ENCODE measurements around the gene ERAL1.
"Not testable (repeated sequence)": the region's sequence is repeated elsewhere in the genome, so short reads cannot be mapped to it uniquely, and the experiment has no call there.

Gene ERAL1

DNA sequence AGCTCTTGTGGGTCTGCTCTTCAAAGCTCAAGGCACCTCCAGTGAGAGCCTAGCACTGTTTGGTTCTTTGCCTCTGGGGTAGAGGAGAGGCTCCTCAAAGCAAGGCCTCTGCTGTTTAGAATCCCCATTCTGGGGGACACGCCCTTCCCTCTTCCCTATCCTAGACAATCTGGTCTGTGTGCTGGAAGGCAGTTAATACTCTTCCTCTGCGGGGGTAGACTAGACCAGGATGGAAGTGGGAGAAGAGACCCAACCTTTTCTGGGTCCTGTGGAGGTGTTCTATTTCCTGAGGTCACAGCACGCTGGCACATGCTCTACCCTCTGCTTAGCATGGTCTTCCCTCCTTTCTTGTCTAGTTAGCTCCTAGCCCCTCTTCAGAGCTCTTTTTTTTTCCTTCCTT lies 7.7 kb downstream of the ERAL1 start:
- no peak overlapping the region for H3K27ac Mint-ChIP-seq
- H3K4me3 Mint-ChIP-seq, result no peak overlapping the region
- H3K27me3 Mint-ChIP-seq, result no peaks in the 10 kb centered on the region

DNA sequence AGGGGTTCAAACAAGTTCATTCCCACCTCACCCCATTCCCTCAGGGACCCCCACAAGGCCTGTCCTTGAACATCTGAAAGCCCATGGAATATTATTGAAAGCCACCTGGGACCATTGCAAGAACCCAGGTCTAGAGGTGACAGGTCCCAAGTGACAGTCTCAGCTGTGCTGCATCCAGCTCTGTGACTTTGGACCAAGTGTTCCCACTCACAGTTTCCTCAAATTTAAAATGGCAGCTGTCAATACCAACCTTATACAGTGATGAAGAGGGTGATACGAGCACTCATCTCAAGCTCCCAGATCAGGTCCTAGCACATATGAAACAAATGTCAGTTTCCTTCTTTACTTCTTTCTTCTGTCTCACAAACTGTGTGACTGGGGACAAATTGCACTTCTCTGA lies 9.1 kb downstream of the ERAL1 start:
- Mint-ChIP-seq H3K4me3 (no peak overlapping the region), H3K4me1 (ENCODE audit: low read depth) (no peaks in the 10 kb centered on the region), H3K9me3 (ENCODE audit: low read depth) (no peaks in the 10 kb centered on the region), H3K36me3 (no peaks in the 10 kb centered on the region), H3K27ac (no peak overlapping the region), H3K27me3 (no peaks in the 10 kb centered on the region)

More for the DNA sequence above, 7.7 kb downstream of the ERAL1 start:
- H3K4me1 Mint-ChIP-seq (ENCODE audit: low read depth), result peaks cover 8% of the 10 kb centered on the region
- no peaks in the 10 kb centered on the region for H3K9me3 Mint-ChIP-seq (ENCODE audit: low read depth)
- peaks cover 2% of the 10 kb centered on the region for H3K36me3 Mint-ChIP-seq

DNA sequence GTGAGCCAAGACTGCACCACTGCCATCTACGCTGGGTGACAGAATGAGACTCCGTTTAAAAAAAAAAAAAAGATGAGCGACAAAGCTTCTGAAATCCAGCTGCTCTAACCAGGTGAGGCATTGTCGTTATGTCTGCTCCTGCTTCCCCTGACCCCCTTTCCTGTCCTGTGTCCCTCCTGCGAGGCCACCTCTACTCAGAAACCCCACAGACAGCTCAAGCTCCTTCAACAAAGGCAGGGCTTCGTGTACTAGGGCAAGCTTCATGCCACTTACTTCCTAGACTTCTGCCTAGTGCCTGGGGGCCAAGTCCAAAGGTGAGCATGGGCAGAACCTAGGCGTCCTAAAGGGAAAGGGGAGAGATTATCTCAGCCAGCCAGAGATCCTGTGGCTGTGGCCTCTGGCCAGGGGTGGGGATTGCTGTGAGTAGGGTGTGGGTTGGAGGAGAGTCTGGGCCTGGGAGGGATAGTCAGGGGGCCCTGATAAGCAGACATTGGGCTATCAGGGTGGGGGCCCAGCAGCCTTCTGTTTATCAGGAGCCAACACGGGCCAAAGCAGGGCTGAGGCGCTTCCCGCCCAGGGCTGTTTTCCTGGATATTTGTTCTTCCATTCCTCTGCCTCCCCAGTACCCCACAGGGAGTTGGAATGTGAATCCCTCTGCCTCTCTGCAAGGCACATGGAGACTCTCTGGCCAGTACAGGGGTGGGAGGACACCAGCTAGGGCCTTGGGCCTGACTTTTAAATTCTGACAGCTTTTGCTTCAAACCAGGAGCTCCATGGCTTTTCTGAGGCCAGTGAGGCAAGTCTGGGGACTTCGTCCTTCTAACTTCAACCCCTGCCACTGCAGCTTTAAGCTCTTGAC lies 10.4 kb downstream of the ERAL1 start:
- Mint-ChIP-seq H3K36me3 (no peaks in the 10 kb centered on the region), H3K4me1 (ENCODE audit: low read depth) (no peaks in the 10 kb centered on the region), H3K27ac (no peak overlapping the region), H3K9me3 (ENCODE audit: low read depth) (no peaks in the 10 kb centered on the region), H3K27me3 (no peaks in the 10 kb centered on the region), H3K4me3 (no peak overlapping the region)

DNA sequence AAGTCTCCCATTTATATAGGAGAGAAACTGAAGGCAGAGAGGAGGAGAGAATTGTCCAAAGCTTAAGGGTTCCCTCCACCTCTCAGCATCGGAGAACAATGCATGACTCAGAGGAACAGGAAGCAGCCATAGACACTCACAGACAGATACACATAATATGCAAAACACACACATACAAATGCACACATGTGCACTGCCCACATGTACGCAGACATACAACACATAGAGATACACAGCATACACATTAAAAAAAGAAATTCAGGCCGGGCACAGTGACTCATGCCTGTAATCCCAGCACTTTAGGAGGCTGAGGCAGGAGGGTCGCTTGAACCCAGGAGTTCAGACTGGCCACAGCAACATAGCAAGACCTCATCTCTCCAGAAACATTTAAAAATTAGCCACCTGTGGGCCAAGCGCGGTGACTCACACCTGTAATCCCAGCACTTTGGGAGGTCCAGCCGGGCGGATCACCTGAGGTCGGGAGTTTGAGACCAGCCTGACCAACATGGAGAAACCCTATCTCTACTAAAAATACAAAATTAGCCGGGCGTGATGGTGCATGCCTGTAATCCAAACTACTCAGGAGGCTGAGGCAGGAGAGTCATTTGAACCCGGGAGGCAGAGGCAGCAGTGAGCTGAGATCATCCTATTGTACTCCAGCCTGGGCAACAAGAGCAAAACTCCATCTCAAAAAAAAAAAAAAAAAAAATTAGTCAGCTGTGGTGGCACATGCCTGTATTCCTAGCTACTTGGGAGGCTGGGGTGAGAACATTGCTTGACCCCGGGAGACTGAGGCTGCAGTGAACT lies 11.3 kb downstream of the ERAL1 start:
- Mint-ChIP-seq H3K4me1 (ENCODE audit: low read depth) (peaks cover 3% of the 10 kb centered on the region), H3K9me3 (ENCODE audit: low read depth) (no peaks in the 10 kb centered on the region), H3K27ac (no peak overlapping the region), H3K36me3 (peaks cover 2% of the 10 kb centered on the region), H3K27me3 (no peaks in the 10 kb centered on the region), H3K4me3 (no peak overlapping the region)

DNA sequence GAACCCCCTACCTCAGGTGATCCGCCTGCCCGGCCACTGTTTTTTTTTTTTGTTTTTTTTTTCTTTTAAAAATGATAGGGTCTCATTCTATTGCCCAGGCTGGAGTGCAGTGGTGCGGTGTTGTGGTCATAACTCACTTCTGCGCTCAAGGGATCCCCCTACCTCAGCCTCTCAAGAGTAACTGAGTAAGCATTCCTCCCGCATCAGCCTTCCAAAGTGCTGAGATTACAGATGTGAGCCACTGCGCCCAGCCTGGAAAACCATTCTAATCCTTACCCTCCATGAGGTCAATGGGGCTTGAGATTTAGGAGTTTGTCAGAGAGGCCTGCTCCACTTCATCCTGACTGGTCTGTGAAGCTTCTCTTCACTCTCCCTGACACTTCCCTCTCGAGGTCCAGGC lies 12.5 kb downstream of the ERAL1 start:
- Mint-ChIP-seq H3K27me3 (no peaks in the 10 kb centered on the region), H3K9me3 (ENCODE audit: low read depth) (no peaks in the 10 kb centered on the region), H3K4me1 (ENCODE audit: low read depth) (peaks cover 11% of the 10 kb centered on the region), H3K36me3 (peaks cover 2% of the 10 kb centered on the region), H3K27ac (no peak overlapping the region), H3K4me3 (no peak overlapping the region)

DNA sequence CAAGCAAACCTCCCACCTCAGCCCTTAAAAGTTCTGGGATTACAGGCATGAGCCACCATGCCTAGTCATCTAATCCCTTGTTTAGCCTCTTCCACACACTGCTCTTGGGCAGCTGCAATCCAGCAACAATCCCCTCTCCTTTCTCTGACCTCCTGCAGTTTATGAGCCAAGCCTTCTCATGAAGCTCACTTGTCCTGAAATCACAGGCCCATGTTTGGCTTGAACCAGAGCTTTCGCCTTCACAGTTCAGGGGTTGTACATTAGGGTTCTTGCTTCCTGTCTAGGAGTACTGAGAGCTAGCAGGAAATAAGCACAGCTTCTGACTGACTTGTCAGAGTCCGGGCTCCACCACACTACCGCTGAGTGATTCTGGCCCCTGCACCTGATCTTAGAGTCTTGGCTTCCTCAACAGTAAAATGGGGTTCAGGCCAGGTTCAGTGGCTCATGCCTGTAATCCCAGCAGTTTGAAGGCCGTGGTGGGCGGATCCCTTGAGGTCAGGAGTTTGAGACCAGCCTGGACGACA lies 16.3 kb downstream of the ERAL1 start:
- Mint-ChIP-seq H3K9me3 (ENCODE audit: low read depth) (no peaks in the 10 kb centered on the region), H3K4me3 (peak overlapping the region; percentile 36), H3K36me3 (peaks cover 2% of the 10 kb centered on the region), H3K27me3 (no peaks in the 10 kb centered on the region), H3K27ac (peak overlapping the region; percentile 91), H3K4me1 (ENCODE audit: low read depth) (peaks cover 21% of the 10 kb centered on the region)

DNA sequence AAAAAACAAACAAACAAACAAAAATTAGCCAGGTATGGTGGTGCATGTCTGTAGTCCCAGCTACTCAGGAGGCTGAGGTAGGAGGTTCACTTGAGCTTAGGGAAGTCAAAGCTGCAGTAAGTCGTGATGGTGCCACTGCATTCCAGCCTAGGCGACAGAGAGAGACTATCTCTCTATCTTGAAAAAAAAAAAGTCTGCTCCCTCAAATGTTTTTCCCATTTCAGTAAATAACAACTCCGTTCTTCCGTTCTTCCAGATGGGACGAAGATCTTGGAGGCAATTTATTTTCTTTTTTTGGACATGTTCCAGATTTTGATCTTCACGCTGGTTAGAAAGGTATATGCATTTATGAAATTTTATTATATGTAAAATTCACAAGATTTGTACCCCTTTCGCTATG lies 19.0 kb downstream of the ERAL1 start:
- Mint-ChIP-seq H3K4me1 (ENCODE audit: low read depth) (peaks cover 34% of the 10 kb centered on the region), H3K4me3 (no peak overlapping the region), H3K9me3 (ENCODE audit: low read depth) (no peaks in the 10 kb centered on the region), H3K27ac (no peak overlapping the region), H3K27me3 (no peaks in the 10 kb centered on the region), H3K36me3 (peaks cover 8% of the 10 kb centered on the region)

DNA sequence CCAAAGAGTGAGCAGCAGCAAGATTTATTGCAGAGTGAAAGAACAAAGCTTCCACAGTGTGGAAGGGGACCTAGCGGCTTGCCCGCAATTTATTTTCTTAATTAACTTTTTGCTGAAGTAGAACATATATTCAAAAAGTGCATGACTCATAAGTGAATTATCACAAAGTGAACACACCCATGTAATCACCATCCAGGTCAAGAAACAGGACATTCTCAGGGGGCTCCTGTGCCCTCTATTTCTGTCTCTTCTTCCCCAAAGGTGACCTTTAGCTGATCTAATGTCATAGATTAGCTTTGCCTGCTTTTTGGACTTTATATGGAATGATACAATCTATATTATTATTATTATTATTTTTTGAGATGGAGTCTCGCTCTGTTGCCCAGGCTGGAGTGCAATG lies 19.9 kb downstream of the ERAL1 start:
- H3K36me3 Mint-ChIP-seq, result peaks cover 8% of the 10 kb centered on the region
- no peak overlapping the region for H3K4me3 Mint-ChIP-seq
- H3K27ac Mint-ChIP-seq, result no peak overlapping the region
- H3K9me3 Mint-ChIP-seq (ENCODE audit: low read depth), result no peaks in the 10 kb centered on the region
- H3K27me3 Mint-ChIP-seq, result no peaks in the 10 kb centered on the region
- H3K4me1 Mint-ChIP-seq (ENCODE audit: low read depth), result peaks cover 34% of the 10 kb centered on the region

DNA sequence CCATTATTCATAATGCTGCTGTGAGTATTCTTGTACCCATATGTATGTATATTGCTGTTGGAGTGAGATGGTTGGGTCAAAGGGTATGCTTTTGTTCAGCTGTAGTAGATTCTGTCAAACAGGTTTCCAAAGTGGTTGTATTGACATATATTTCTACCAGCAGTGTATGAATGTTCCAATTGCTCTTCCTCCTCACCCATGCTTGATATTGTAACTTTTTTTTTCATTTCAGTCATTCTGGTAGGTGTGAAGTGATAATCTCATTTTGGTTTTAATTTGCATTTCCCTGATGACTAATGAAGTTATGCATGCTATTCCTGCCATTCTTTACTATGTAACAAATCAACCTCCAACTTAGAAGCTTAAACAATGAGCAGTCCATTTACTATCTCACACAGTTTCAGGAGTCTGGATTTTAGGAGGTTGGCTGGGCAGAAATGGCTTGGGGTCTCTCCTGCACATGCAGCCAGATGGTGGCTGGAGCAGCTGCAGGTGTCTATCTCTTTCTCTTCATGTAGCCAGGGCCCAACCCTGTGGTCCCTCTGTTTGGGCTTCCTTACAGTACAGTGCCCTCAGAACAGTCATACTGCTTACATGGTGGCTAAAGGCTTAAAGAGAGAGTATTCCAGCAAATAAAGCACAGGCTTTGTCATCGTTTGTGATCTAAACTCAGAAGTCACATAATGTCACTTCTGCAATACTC lies 21.2 kb downstream of the ERAL1 start:
- Mint-ChIP-seq H3K4me1 (ENCODE audit: low read depth) (peaks cover 34% of the 10 kb centered on the region), H3K9me3 (ENCODE audit: low read depth) (no peaks in the 10 kb centered on the region), H3K36me3 (peaks cover 10% of the 10 kb centered on the region), H3K27ac (peak overlapping the region; percentile 47), H3K27me3 (no peaks in the 10 kb centered on the region), H3K4me3 (no peak overlapping the region)

DNA sequence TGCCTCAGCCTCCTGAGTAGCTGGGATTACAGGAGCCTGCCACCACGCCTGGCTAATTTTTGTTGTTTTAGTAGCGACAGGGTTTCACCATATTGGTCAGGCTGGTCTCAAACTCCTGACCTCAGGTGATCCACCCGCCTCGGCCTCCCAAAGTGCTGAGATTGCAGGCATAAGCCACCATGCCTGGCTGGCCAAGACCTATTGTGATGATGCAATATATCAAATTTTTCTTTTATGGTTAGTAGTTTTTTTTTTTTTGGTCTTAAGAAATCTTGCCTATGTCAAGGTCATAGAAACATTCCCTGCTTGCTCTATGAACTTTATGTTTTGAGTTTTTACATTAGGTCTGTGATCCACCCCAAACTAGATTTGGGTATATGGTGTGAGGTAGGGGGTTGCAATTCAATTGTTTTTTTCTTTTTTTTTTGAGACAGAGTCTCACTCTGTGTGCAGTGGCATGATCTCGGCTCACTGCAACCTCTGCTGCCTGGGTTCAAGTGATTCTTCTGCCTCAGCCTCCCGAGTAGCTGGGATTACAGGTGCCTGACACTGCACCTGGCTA lies 22.4 kb downstream of the ERAL1 start:
- not testable (repeated sequence) for H3K36me3 Mint-ChIP-seq; H3K9me3 Mint-ChIP-seq (ENCODE audit: low read depth); H3K4me3 Mint-ChIP-seq; H3K27me3 Mint-ChIP-seq
- Mint-ChIP-seq H3K4me1 (ENCODE audit: low read depth) (peaks cover 25% of the 10 kb centered on the region), H3K27ac (peak overlapping the region; percentile 23)

DNA sequence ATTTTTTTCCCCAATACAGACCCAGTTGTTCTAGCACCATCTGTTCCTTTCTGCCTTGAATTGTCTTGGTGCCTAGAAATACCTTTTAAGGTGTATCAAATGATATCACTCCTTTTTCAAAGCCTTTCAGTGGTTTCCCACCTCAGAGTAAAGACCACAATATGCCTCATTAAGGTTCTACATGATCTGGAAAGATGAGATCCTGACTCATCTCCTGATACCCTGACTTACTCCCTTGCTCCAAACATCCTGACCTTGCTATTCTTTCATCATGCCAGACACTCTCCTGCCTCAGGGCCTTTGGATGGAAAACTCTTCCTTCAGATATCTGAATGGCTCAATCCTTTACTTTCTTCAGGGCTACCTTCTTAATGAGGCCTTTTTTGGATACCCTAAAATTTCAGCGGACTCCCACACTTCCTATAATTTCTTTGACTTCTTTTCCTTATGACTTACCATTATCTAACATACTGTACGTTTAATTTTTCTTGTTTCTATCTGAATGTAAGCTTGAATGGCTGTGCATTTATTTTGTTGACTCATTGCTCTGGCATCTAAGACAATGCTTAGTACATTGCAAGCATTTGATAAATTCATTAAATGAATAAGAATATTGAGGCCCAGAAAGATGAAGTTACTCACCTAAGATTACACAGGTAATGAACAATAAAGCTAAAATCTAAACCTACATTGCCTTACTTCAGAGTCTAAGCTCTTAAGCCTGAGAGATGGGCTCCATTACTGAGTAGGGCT lies 23.5 kb downstream of the ERAL1 start:
- H3K27me3 Mint-ChIP-seq, result no peaks in the 10 kb centered on the region
- H3K4me1 Mint-ChIP-seq (ENCODE audit: low read depth), result peaks cover 23% of the 10 kb centered on the region
- H3K36me3 Mint-ChIP-seq, result peaks cover 9% of the 10 kb centered on the region
- H3K4me3 Mint-ChIP-seq, result no peak overlapping the region
- peak overlapping the region; percentile 56 for H3K27ac Mint-ChIP-seq
- no peaks in the 10 kb centered on the region for H3K9me3 Mint-ChIP-seq (ENCODE audit: low read depth)

DNA sequence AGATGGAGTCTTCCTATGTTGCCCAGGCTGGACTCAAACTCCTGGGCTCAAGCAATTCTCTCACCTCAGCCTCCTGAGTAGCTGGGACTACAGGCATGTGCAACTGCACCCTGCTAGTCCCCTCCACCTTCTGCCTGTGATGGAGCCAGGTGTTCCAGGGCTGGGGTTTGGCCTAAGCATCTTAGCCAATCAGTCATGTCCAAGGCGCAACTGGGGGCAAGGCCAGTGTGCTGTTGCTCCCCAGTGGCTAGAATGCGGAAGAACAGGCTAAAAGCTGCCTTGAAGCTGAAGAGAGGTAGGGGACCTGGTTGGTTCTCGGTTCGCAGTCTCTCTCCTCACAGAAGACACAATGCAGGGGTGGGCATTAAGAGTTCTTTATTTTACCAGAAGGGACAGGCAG lies 24.2 kb downstream of the ERAL1 start:
- H3K27ac Mint-ChIP-seq, result no peak overlapping the region
- no peaks in the 10 kb centered on the region for H3K27me3 Mint-ChIP-seq
- H3K4me1 Mint-ChIP-seq (ENCODE audit: low read depth), result peaks cover 22% of the 10 kb centered on the region
- H3K36me3 Mint-ChIP-seq, result peaks cover 9% of the 10 kb centered on the region
- no peak overlapping the region for H3K4me3 Mint-ChIP-seq
- H3K9me3 Mint-ChIP-seq (ENCODE audit: low read depth), result no peaks in the 10 kb centered on the region

DNA sequence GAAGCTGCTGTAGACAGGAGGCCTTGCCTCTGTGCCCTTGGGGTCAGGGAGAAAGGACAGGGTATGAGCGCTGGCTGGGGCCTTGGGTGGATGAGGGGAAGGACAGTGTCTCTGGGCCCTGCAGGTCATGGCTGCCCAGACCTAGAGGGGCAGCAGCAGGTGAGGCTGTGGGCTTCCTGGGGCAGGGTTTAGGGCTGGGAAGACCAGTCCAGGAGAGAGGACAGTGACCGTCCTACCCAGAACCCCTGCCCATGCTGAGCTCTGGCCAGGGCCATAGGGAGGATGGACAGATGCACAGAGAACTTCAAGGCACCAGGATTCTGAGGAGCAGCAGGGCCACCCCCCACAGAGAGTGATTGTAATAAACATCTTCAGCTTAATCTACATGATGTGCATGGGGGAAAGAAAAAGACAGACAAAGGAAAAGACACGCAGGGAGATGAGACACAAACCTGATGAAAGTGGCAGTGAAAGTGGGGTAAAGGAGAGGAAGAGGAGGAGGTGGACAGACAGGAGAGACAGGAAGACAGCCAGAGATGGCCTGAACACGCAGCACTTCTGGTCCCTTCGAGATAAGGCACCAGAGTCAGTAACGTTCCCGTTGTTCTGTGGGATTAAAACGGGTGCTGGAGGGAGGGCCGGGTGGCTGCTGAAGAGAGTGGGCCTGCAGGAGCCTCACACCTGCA lies 25.2 kb downstream of the ERAL1 start:
- Mint-ChIP-seq H3K27me3 (no peaks in the 10 kb centered on the region), H3K9me3 (ENCODE audit: low read depth) (no peaks in the 10 kb centered on the region), H3K27ac (no peak overlapping the region), H3K4me3 (no peak overlapping the region), H3K4me1 (ENCODE audit: low read depth) (peaks cover 24% of the 10 kb centered on the region), H3K36me3 (peaks cover 9% of the 10 kb centered on the region)

DNA sequence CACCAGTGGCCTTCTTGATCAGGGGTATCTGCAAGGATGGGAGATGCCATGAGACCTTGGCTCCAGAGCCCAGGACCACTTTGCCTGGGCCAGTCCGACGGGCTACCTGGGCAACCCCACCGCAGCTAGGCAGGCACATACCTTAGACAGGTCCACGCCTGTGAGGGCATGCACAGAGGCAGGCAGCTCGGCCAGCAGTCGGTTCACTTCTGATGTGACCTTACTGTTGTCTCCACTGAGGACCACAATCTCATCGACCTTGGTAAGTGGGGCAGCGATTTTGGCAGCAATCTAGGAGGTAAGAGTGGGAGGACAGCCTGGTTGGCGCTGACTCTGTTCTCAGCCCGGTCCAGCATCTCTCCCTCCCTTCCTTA lies 25.7 kb downstream of the ERAL1 start:
- H3K4me3 Mint-ChIP-seq, result no peak overlapping the region
- H3K9me3 Mint-ChIP-seq (ENCODE audit: low read depth), result no peaks in the 10 kb centered on the region
- H3K36me3 Mint-ChIP-seq, result peaks cover 9% of the 10 kb centered on the region
- H3K27ac Mint-ChIP-seq, result no peak overlapping the region
- no peaks in the 10 kb centered on the region for H3K27me3 Mint-ChIP-seq
- peaks cover 22% of the 10 kb centered on the region for H3K4me1 Mint-ChIP-seq (ENCODE audit: low read depth)

Measured in activated naive CD8-positive, alpha-beta T cell (primary cell).